Vagina (tissue), 2 donors: ENCODE results near the gene SNX21.

Experiments used
- POLR2A ChIP-seq, 2 donors: fragments of 450-650 bp; IDR thresholded peaks; one replicate each; pipeline ENCODE4 v1.6.1; 2017; ENCODE audit warnings: antibody characterized with exemption in 2 of 2, mild to moderate bottlenecking in 2 of 2, moderate library complexity in 2 of 2
- TF ChIP-seq, protein P1 (sequence below), 3 experiments: fragments of 450-650 bp in 2 of 3; fragments of 200-600 bp in 1 of 3; sonication (generic) in 1 of 3; IDR thresholded peaks; one replicate each; pipeline ENCODE4 v1.5.1; 2017 to 2019; ENCODE audit warnings: antibody characterized with exemption in 3 of 3, mild to moderate bottlenecking in 2 of 3, moderate library complexity in 2 of 3

- TF ChIP-seq POLR2A (IDR thresholded peaks at IDR 0.05): no peak
- TF ChIP-seq, protein P1, sequence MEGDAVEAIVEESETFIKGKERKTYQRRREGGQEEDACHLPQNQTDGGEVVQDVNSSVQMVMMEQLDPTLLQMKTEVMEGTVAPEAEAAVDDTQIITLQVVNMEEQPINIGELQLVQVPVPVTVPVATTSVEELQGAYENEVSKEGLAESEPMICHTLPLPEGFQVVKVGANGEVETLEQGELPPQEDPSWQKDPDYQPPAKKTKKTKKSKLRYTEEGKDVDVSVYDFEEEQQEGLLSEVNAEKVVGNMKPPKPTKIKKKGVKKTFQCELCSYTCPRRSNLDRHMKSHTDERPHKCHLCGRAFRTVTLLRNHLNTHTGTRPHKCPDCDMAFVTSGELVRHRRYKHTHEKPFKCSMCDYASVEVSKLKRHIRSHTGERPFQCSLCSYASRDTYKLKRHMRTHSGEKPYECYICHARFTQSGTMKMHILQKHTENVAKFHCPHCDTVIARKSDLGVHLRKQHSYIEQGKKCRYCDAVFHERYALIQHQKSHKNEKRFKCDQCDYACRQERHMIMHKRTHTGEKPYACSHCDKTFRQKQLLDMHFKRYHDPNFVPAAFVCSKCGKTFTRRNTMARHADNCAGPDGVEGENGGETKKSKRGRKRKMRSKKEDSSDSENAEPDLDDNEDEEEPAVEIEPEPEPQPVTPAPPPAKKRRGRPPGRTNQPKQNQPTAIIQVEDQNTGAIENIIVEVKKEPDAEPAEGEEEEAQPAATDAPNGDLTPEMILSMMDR (IDR thresholded peaks at IDR 0.05): no peak
Measured at GRCh38 chr20:45872626-45873025, 39.0 kb downstream of the SNX21 start.
